Measurements from ENCODE around the gene ACP6. TPM values are rescaled to one million over a fixed set of nuclear protein-coding genes. Genes with fewer than 3 reads are reported as not detected.

Gene ACP6
- total RNA-seq, 1 experiment from 2014 or later: 12.0 TPM

DNA sequence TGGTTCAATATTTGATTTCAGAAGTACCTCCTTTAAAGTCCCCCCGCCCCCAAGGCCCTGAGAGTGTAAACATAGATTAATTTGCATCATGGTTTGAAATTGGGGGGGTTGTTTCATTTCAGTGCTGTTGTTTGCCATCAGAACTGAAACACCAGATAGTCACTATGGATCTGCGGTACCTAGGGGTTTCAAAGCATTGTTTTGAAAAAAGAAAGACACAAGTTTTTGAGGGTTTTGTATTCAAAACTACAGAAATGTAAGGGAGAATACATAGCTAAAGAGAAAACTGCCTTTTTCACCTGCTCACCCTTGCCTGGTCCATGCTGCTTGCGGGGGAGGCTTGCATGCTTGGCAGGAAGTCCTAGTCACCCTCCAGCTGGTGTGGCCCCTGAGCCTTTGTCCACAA is 59.3 kb downstream of the ACP6 start:
- in situ Hi-C loops (cut with HindIII; ENCODE audit: low pct_unique_long_range_greater_than_20kb, low sequenced_read_pairs): no loop called here

DNA sequence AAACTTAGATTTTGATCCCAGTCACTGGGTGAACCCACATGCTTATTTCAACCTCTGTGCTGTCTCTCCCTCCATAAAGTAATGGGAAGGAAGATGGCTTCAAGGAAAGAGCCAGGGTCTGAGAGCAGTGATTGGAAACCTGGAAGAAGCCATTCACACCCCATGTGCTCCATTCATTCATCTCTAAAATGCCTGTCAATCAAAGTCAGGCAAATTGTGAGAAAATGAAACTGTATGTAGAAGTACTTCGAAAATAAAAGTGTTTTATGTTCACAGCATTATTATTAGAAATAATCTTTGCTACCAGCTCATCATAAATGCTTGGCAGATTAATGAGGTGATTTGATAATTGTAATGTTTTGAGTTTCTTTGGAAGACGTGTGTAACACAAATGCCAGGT is 61.0 kb downstream of the ACP6 start:
- ChIA-PET CTCF (no interaction called here), POLR2A (no interaction called here)
- no TSS peak for BruUV-seq (replicated peaks)
- Histone ChIP-seq H3K4me1 (ENCODE audit: control insufficient read depth, insufficient read depth, low read length) (no peaks in the 10 kb centered on the region), H3K36me3 (ENCODE audit: control insufficient read depth, insufficient read depth, low read length) (peaks cover 9% of the 10 kb centered on the region; the same call in 1 of the 2 replicates), H3K27me3 (ENCODE audit: control insufficient read depth, insufficient read depth, low read length) (no peaks in the 10 kb centered on the region), H3K27ac (ENCODE audit: low read length) (no peak overlapping the region), H3K4me3 (ENCODE audit: low read depth in 2 of 2, low read length in 2 of 2) (no peak overlapping the region), H3K9me3 (ENCODE audit: control insufficient read depth, insufficient read depth, low read depth, low read length) (no peaks in the 10 kb centered on the region)
- ATAC-seq: no peak
- TF ChIP-seq SIN3A (IDR thresholded peaks at IDR 0.05; ENCODE audit: borderline replicate concordance, insufficient read depth, low read depth, low read length) (no peak), TCF7L2 (IDR thresholded peaks at IDR 0.05; ENCODE audit: low read depth, low read length) (no peak), POLR2AphosphoS5 (IDR thresholded peaks at IDR 0.05; ENCODE audit: low read depth, low read length) (no peak)
- TF ChIP-seq, protein P1, sequence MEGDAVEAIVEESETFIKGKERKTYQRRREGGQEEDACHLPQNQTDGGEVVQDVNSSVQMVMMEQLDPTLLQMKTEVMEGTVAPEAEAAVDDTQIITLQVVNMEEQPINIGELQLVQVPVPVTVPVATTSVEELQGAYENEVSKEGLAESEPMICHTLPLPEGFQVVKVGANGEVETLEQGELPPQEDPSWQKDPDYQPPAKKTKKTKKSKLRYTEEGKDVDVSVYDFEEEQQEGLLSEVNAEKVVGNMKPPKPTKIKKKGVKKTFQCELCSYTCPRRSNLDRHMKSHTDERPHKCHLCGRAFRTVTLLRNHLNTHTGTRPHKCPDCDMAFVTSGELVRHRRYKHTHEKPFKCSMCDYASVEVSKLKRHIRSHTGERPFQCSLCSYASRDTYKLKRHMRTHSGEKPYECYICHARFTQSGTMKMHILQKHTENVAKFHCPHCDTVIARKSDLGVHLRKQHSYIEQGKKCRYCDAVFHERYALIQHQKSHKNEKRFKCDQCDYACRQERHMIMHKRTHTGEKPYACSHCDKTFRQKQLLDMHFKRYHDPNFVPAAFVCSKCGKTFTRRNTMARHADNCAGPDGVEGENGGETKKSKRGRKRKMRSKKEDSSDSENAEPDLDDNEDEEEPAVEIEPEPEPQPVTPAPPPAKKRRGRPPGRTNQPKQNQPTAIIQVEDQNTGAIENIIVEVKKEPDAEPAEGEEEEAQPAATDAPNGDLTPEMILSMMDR (IDR thresholded peaks at IDR 0.05): no peak
- TF ChIP-seq, protein P2, sequence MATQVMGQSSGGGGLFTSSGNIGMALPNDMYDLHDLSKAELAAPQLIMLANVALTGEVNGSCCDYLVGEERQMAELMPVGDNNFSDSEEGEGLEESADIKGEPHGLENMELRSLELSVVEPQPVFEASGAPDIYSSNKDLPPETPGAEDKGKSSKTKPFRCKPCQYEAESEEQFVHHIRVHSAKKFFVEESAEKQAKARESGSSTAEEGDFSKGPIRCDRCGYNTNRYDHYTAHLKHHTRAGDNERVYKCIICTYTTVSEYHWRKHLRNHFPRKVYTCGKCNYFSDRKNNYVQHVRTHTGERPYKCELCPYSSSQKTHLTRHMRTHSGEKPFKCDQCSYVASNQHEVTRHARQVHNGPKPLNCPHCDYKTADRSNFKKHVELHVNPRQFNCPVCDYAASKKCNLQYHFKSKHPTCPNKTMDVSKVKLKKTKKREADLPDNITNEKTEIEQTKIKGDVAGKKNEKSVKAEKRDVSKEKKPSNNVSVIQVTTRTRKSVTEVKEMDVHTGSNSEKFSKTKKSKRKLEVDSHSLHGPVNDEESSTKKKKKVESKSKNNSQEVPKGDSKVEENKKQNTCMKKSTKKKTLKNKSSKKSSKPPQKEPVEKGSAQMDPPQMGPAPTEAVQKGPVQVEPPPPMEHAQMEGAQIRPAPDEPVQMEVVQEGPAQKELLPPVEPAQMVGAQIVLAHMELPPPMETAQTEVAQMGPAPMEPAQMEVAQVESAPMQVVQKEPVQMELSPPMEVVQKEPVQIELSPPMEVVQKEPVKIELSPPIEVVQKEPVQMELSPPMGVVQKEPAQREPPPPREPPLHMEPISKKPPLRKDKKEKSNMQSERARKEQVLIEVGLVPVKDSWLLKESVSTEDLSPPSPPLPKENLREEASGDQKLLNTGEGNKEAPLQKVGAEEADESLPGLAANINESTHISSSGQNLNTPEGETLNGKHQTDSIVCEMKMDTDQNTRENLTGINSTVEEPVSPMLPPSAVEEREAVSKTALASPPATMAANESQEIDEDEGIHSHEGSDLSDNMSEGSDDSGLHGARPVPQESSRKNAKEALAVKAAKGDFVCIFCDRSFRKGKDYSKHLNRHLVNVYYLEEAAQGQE (IDR thresholded peaks at IDR 0.05; ENCODE audit: insufficient read depth in 1 of 2, low read depth in 2 of 2, low read length in 1 of 2): no peak
- in situ Hi-C loops (cut with HindIII; ENCODE audit: low pct_unique_long_range_greater_than_20kb, low sequenced_read_pairs) (no loop called here), intact Hi-C loops (cut with micrococcal nuclease; ENCODE audit: unreplicated experiment) (no loop called here)
- no peak for DNase-seq (ENCODE audit: low read depth, low spot score)

More for the DNA sequence above, 59.3 kb downstream of the ACP6 start:
- Histone ChIP-seq H3K27ac (ENCODE audit: low read length) (no peak overlapping the region), H3K9me3 (ENCODE audit: control insufficient read depth, insufficient read depth, low read depth, low read length) (no peaks in the 10 kb centered on the region), H3K4me1 (ENCODE audit: control insufficient read depth, insufficient read depth, low read length) (no peaks in the 10 kb centered on the region), H3K27me3 (ENCODE audit: control insufficient read depth, insufficient read depth, low read length) (no peaks in the 10 kb centered on the region), H3K4me3 (ENCODE audit: low read depth in 2 of 2, low read length in 2 of 2) (no peak overlapping the region), H3K36me3 (ENCODE audit: control insufficient read depth, insufficient read depth, low read length) (peaks cover 10% of the 10 kb centered on the region)
- no TSS peak for BruUV-seq (replicated peaks)
- ChIA-PET POLR2A (no interaction called here), CTCF (no interaction called here)
- ATAC-seq: no peak
- no peak for DNase-seq (ENCODE audit: low read depth, low spot score)
- no peak for TF ChIP-seq SIN3A (IDR thresholded peaks at IDR 0.05; ENCODE audit: borderline replicate concordance, insufficient read depth, low read depth, low read length)
- no peak for TF ChIP-seq TCF7L2 (IDR thresholded peaks at IDR 0.05; ENCODE audit: low read depth, low read length)
- TF ChIP-seq, protein P2 (IDR thresholded peaks at IDR 0.05; ENCODE audit: insufficient read depth in 1 of 2, low read depth in 2 of 2, low read length in 1 of 2): no peak
- TF ChIP-seq, protein P1 (IDR thresholded peaks at IDR 0.05): no peak
- no peak for TF ChIP-seq POLR2AphosphoS5 (IDR thresholded peaks at IDR 0.05; ENCODE audit: low read depth, low read length)
- intact Hi-C loops (cut with micrococcal nuclease; ENCODE audit: unreplicated experiment): no loop called here

All from Panc1 (cell line).